GM23338 (cell line): ENCODE measurements around the gene C6orf118. TPM values are rescaled to one million over a fixed set of nuclear protein-coding genes. Genes with fewer than 3 reads are reported as not detected.

ENCODE experiments used
- ATAC-seq: fragments of 200-7000 bp; cut with Tn5 transposase; 3 replicates; pipeline ENCODE4 v1.9.1; 2020
- DNase-seq: peaks from one replicate; pipeline ENCODE4 v3.0.0-alpha.2; 2015; ENCODE audit warnings: low spot score
- H2AFZ ChIP-seq: fragments of 200-600 bp; sonication (generic); 2 replicates; pipeline ENCODE4 v1.8.0; 2016; ENCODE audit warnings: antibody characterized with exemption, mild to moderate bottlenecking, moderate library complexity
- H3F3A ChIP-seq: fragments of 200-600 bp; sonication (generic); replicated peaks from 2 replicates; pipeline ENCODE4 v1.8.0; 2017; ENCODE audit warnings: antibody characterized with exemption, mixed run types, low read depth
- H3K27ac ChIP-seq: fragments of 200-600 bp; sonication (generic); 2 replicates; pipeline ENCODE4 v1.6.1; 2016; ENCODE audit warnings: low read depth
- H3K27me3 ChIP-seq: fragments of 200-600 bp; sonication (generic); 2 replicates; pipeline ENCODE4 v1.8.0; 2016; ENCODE audit warnings: mild to moderate bottlenecking, mixed run types, moderate library complexity; ENCODE audit not compliant: insufficient read depth
- H3K36me3 ChIP-seq: fragments of 200-600 bp; sonication (generic); 2 replicates; pipeline ENCODE4 v1.8.0; 2016; ENCODE audit warnings: mild to moderate bottlenecking; ENCODE audit not compliant: insufficient read depth
- H3K4me1 ChIP-seq: fragments of 200-600 bp; sonication (generic); 2 replicates; pipeline ENCODE4 v1.8.0; 2016; ENCODE audit warnings: mild to moderate bottlenecking, moderate library complexity; ENCODE audit not compliant: insufficient read depth
- H3K4me2 ChIP-seq: fragments of 200-600 bp; sonication (generic); 2 replicates; pipeline ENCODE4 v1.7.1; 2017; ENCODE audit warnings: mixed run types
- H3K4me3 ChIP-seq: fragments of 200-600 bp; sonication (generic); 2 replicates; pipeline ENCODE4 v1.6.1; 2016; ENCODE audit warnings: mixed run types
- H3K79me2 ChIP-seq: fragments of 200-600 bp; sonication (generic); replicated peaks from 2 replicates; pipeline ENCODE4 v1.8.0; 2017; ENCODE audit warnings: mild to moderate bottlenecking; ENCODE audit not compliant: insufficient read depth
- H3K9me2 ChIP-seq: fragments of 200-600 bp; sonication (generic); 2 replicates; pipeline ENCODE4 v1.8.0; 2017; ENCODE audit not compliant: insufficient read depth
- H4K20me1 ChIP-seq: fragments of 200-600 bp; sonication (generic); replicated peaks from 2 replicates; pipeline ENCODE4 v1.8.0; 2017; ENCODE audit warnings: mild to moderate bottlenecking; ENCODE audit not compliant: insufficient read depth
- H3K27ac Mint-ChIP-seq: 2 replicates; pipeline ENCODE4 v1.8.0; 2020; ENCODE audit warnings: inconsistent platforms, mild to moderate bottlenecking, moderate library complexity, mixed read lengths
- H3K27me3 Mint-ChIP-seq: 3 replicates; pipeline ENCODE4 v1.8.0; 2022; ENCODE audit warnings: low read depth, mild to moderate bottlenecking, moderate library complexity, mixed read lengths, inconsistent platforms; ENCODE audit not compliant: insufficient read depth, poor library complexity
- H3K36me3 Mint-ChIP-seq: 3 replicates; pipeline ENCODE4 v1.8.0; 2021; ENCODE audit warnings: low read depth, mild to moderate bottlenecking, inconsistent platforms, moderate library complexity, mixed read lengths
- H3K4me1 Mint-ChIP-seq: 3 replicates; pipeline ENCODE4 v1.8.0; 2020; ENCODE audit warnings: mild to moderate bottlenecking, inconsistent platforms, mixed read lengths
- H3K4me3 Mint-ChIP-seq: 3 replicates; pipeline ENCODE4 v1.8.0; 2021; ENCODE audit warnings: moderate library complexity, mild to moderate bottlenecking, inconsistent platforms, mixed read lengths
- H3K9me3 Mint-ChIP-seq: 3 replicates; pipeline ENCODE4 v1.8.0; 2020; ENCODE audit warnings: moderate library complexity, mild to moderate bottlenecking, inconsistent platforms, mixed read lengths
- CREB1 ChIP-seq: fragments of 250-450 bp; sonication (Bioruptor Pico); IDR thresholded peaks from 2 replicates; pipeline ENCODE4 v1.5.0; 2020; ENCODE audit warnings: low read depth, mild to moderate bottlenecking, moderate library complexity
- CTCF ChIP-seq, 2 experiments: fragments of 200-600 bp in 1 of 2; sonication (generic) in 1 of 2; conservative IDR thresholded peaks; 2 replicates each; pipeline versions ENCODE4 v1.5.1 to v1.6.1; 2016 to 2017; ENCODE audit warnings: antibody characterized with exemption in 2 of 2, low read depth in 2 of 2, mild to moderate bottlenecking in 2 of 2, moderate library complexity in 1 of 2
- EZH2phosphoT487 ChIP-seq: fragments of 200-600 bp; sonication (generic); IDR thresholded peaks from one replicate; pipeline ENCODE4 v1.8.1; 2018; ENCODE audit warnings: antibody characterized with exemption; ENCODE audit not compliant: unreplicated experiment
- JUNB ChIP-seq: IDR thresholded peaks from one replicate; pipeline ENCODE4 v1.6.1; 2016; ENCODE audit warnings: antibody characterized with exemption; ENCODE audit not compliant: unreplicated experiment
- NANOG ChIP-seq: IDR thresholded peaks from 2 replicates; pipeline ENCODE4 v1.6.1; 2016; ENCODE audit warnings: antibody characterized with exemption, borderline replicate concordance
- POLR2AphosphoS5 ChIP-seq: IDR thresholded peaks from 2 replicates; pipeline ENCODE4 v1.6.1; 2016; ENCODE audit warnings: antibody characterized with exemption, low read depth
- STAT1 ChIP-seq: IDR thresholded peaks from one replicate; pipeline ENCODE4 v1.6.1; 2016; ENCODE audit warnings: antibody characterized with exemption; ENCODE audit not compliant: unreplicated experiment
- ZNF114 ChIP-seq: fragments of 250-450 bp; sonication (Bioruptor Pico); IDR thresholded peaks from 2 replicates; pipeline ENCODE4 v1.5.0; 2020; ENCODE audit warnings: mild to moderate bottlenecking, moderate library complexity
- ZNF331 ChIP-seq: fragments of 250-450 bp; sonication (Bioruptor Pico); IDR thresholded peaks from 2 replicates; pipeline ENCODE4 v1.5.0; 2020; ENCODE audit warnings: low read depth, mild to moderate bottlenecking, moderate library complexity
- polyA plus RNA-seq: library from polyadenylated mRNA; unstranded; fragments of >200 nt; fragmentation: Nextera tagmentation; extraction: Ambion mirVana; gene quantifications from 2 replicates; pipeline ENCODE4 v1.2.1, GENCODE V29; 2016
- total RNA-seq: library from RNA; depleted of rRNA; stranded (reverse); fragments of >200 nt; shearing (Covaris generic); gene quantifications from 2 replicates; pipeline ENCODE4 v1.2.3, GENCODE V29; 2014
- TF ChIP-seq, protein P1 (sequence below): fragments of 250-450 bp; sonication (Bioruptor Pico); IDR thresholded peaks from 2 replicates; pipeline ENCODE4 v1.5.0; 2020; ENCODE audit warnings: mild to moderate bottlenecking, moderate library complexity
- TF ChIP-seq, protein P2 (sequence below): IDR thresholded peaks from 2 replicates; pipeline ENCODE4 v1.6.1; 2016; ENCODE audit warnings: antibody characterized with exemption
- TF ChIP-seq, protein P3 (sequence below): IDR thresholded peaks from one replicate; pipeline ENCODE4 v1.6.1; 2018; ENCODE audit warnings: antibody characterized with exemption; ENCODE audit not compliant: unreplicated experiment

C6orf118 gene
- total and polyA plus RNA-seq, 2 experiments from 2014 or later, result 0.35 to 1.1 TPM

GRCh38 chr6:165260462-165260861 is 48.9 kb downstream of the C6orf118 start (continued):
- TF ChIP-seq, protein P1, sequence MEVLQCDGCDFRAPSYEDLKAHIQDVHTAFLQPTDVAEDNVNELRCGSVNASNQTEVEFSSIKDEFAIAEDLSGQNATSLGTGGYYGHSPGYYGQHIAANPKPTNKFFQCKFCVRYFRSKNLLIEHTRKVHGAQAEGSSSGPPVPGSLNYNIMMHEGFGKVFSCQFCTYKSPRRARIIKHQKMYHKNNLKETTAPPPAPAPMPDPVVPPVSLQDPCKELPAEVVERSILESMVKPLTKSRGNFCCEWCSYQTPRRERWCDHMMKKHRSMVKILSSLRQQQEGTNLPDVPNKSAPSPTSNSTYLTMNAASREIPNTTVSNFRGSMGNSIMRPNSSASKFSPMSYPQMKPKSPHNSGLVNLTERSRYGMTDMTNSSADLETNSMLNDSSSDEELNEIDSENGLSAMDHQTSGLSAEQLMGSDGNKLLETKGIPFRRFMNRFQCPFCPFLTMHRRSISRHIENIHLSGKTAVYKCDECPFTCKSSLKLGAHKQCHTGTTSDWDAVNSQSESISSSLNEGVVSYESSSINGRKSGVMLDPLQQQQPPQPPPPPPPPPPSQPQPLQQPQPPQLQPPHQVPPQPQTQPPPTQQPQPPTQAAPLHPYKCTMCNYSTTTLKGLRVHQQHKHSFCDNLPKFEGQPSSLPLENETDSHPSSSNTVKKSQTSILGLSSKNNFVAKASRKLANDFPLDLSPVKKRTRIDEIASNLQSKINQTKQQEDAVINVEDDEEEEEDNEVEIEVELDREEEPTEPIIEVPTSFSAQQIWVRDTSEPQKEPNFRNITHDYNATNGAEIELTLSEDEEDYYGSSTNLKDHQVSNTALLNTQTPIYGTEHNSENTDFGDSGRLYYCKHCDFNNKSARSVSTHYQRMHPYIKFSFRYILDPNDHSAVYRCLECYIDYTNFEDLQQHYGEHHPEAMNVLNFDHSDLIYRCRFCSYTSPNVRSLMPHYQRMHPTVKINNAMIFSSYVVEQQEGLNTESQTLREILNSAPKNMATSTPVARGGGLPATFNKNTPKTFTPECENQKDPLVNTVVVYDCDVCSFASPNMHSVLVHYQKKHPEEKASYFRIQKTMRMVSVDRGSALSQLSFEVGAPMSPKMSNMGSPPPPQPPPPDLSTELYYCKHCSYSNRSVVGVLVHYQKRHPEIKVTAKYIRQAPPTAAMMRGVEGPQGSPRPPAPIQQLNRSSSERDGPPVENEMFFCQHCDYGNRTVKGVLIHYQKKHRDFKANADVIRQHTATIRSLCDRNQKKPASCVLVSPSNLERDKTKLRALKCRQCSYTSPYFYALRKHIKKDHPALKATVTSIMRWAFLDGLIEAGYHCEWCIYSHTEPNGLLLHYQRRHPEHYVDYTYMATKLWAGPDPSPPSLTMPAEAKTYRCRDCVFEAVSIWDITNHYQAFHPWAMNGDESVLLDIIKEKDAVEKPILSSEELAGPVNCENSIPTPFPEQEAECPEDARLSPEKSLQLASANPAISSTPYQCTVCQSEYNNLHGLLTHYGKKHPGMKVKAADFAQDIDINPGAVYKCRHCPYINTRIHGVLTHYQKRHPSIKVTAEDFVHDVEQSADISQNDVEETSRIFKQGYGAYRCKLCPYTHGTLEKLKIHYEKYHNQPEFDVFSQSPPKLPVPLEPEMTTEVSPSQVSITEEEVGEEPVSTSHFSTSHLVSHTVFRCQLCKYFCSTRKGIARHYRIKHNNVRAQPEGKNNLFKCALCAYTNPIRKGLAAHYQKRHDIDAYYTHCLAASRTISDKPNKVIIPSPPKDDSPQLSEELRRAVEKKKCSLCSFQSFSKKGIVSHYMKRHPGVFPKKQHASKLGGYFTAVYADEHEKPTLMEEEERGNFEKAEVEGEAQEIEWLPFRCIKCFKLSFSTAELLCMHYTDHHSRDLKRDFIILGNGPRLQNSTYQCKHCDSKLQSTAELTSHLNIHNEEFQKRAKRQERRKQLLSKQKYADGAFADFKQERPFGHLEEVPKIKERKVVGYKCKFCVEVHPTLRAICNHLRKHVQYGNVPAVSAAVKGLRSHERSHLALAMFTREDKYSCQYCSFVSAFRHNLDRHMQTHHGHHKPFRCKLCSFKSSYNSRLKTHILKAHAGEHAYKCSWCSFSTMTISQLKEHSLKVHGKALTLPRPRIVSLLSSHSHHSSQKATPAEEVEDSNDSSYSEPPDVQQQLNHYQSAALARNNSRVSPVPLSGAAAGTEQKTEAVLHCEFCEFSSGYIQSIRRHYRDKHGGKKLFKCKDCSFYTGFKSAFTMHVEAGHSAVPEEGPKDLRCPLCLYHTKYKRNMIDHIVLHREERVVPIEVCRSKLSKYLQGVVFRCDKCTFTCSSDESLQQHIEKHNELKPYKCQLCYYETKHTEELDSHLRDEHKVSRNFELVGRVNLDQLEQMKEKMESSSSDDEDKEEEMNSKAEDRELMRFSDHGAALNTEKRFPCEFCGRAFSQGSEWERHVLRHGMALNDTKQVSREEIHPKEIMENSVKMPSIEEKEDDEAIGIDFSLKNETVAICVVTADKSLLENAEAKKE, result no peak

DNA sequence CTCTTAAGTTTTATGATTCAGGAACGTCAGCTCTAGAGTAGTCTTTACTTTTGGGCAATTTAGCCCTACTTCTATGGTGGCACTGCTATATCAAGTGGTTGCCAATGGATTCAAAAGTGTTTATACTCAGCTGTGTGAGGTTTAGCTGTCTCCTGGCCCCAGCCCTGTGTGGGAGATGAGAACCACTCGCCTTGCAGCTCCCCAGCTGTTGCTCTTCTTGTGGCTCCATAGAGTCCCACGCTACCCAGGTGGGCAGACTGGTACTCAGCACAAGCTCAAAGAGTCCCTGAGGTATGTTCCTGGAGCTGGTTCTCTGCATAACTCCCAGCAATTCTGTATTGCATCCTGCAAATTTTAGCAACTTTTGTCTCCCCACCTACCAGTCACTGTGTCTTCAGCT is 59.6 kb downstream of the C6orf118 start:
- H3K9me3 Mint-ChIP-seq, result peaks cover 3% of the 10 kb centered on the region; the same call in 1 of the 3 replicates
- no peaks in the 10 kb centered on the region for H4K20me1 ChIP-seq
- no peaks in the 10 kb centered on the region for H3K27me3 ChIP-seq
- no peak overlapping the region for H3K4me3 Mint-ChIP-seq
- H3K27ac ChIP-seq, result no peak overlapping the region
- no peaks in the 10 kb centered on the region for H3K36me3 Mint-ChIP-seq
- no peaks in the 10 kb centered on the region for H3K36me3 ChIP-seq
- H3F3A ChIP-seq, result no peaks in the 10 kb centered on the region
- no peaks in the 10 kb centered on the region for H3K27me3 Mint-ChIP-seq
- no peak overlapping the region for H3K4me3 ChIP-seq
- H3K4me1 ChIP-seq, result no peaks in the 10 kb centered on the region
- ATAC-seq (no peak), DNase-seq (no peak)
- H3K27ac Mint-ChIP-seq, result no peak overlapping the region
- no peak overlapping the region for H2AFZ ChIP-seq
- H3K9me2 ChIP-seq, result no peaks in the 10 kb centered on the region
- H3K4me2 ChIP-seq, result no peak overlapping the region
- H3K79me2 ChIP-seq, result no peaks in the 10 kb centered on the region
- H3K4me1 Mint-ChIP-seq, result peaks cover 5% of the 10 kb centered on the region
- TF ChIP-seq, protein P2, sequence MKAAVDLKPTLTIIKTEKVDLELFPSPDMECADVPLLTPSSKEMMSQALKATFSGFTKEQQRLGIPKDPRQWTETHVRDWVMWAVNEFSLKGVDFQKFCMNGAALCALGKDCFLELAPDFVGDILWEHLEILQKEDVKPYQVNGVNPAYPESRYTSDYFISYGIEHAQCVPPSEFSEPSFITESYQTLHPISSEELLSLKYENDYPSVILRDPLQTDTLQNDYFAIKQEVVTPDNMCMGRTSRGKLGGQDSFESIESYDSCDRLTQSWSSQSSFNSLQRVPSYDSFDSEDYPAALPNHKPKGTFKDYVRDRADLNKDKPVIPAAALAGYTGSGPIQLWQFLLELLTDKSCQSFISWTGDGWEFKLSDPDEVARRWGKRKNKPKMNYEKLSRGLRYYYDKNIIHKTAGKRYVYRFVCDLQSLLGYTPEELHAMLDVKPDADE, result no peak
- TF ChIP-seq ZNF331 (CRISPR knock-in tag) (no peak), CTCF (conservative IDR thresholded peaks at IDR 0.05; ENCODE audit: low read depth in 2 of 2) (no peak), POLR2AphosphoS5 (no peak), STAT1 (no peak), JUNB (no peak), ZNF114 (CRISPR knock-in tag) (no peak), NANOG (no peak), EZH2phosphoT487 (no peak), CREB1 (CRISPR knock-in tag) (no peak)
- TF ChIP-seq, protein P3, sequence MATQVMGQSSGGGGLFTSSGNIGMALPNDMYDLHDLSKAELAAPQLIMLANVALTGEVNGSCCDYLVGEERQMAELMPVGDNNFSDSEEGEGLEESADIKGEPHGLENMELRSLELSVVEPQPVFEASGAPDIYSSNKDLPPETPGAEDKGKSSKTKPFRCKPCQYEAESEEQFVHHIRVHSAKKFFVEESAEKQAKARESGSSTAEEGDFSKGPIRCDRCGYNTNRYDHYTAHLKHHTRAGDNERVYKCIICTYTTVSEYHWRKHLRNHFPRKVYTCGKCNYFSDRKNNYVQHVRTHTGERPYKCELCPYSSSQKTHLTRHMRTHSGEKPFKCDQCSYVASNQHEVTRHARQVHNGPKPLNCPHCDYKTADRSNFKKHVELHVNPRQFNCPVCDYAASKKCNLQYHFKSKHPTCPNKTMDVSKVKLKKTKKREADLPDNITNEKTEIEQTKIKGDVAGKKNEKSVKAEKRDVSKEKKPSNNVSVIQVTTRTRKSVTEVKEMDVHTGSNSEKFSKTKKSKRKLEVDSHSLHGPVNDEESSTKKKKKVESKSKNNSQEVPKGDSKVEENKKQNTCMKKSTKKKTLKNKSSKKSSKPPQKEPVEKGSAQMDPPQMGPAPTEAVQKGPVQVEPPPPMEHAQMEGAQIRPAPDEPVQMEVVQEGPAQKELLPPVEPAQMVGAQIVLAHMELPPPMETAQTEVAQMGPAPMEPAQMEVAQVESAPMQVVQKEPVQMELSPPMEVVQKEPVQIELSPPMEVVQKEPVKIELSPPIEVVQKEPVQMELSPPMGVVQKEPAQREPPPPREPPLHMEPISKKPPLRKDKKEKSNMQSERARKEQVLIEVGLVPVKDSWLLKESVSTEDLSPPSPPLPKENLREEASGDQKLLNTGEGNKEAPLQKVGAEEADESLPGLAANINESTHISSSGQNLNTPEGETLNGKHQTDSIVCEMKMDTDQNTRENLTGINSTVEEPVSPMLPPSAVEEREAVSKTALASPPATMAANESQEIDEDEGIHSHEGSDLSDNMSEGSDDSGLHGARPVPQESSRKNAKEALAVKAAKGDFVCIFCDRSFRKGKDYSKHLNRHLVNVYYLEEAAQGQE, result no peak
